OCI-LY1 (cell line): Measurements from ENCODE around the gene MNT.

Experiments
- H2AFZ ChIP-seq: fragments of 200-600 bp; sonication (generic), shearing (Covaris generic); 2 replicates; pipeline ENCODE4 v1.6.0; 2014; ENCODE audit warnings: antibody characterized with exemption, mild to moderate bottlenecking, low read length
- H3F3A ChIP-seq: fragments of 200-600 bp; sonication (generic), shearing (Covaris generic); 2 replicates; pipeline ENCODE4 v1.6.0; 2014; ENCODE audit warnings: mild to moderate bottlenecking, antibody characterized with exemption, low read length, moderate library complexity; ENCODE audit not compliant: insufficient read depth
- H3K27ac ChIP-seq: fragments of 200-600 bp; sonication (generic); 2 replicates; pipeline ENCODE4 v1.5.1; 2014; ENCODE audit warnings: low read length, mixed run types, mild to moderate bottlenecking, low read depth; ENCODE audit not compliant: poor library complexity, severe bottlenecking
- H3K27me3 ChIP-seq: fragments of 200-600 bp; sonication (generic); 2 replicates; pipeline ENCODE4 v1.6.0; 2014; ENCODE audit warnings: antibody characterized with exemption, mild to moderate bottlenecking, low read length, moderate library complexity; ENCODE audit not compliant: insufficient read depth
- H3K36me3 ChIP-seq: fragments of 200-600 bp; sonication (generic); 2 replicates; pipeline ENCODE4 v1.6.1; 2014; ENCODE audit warnings: mild to moderate bottlenecking, antibody characterized with exemption, low read length, moderate library complexity, mixed read lengths; ENCODE audit not compliant: insufficient read depth
- H3K4me1 ChIP-seq: fragments of 200-600 bp; sonication (generic); 2 replicates; pipeline ENCODE4 v1.5.1; 2014; ENCODE audit warnings: mild to moderate bottlenecking, low read length, moderate library complexity; ENCODE audit not compliant: insufficient read depth, severe bottlenecking
- H3K4me2 ChIP-seq: fragments of 200-600 bp; sonication (generic), shearing (Covaris generic); 2 replicates; pipeline ENCODE4 v1.6.1; 2014; ENCODE audit warnings: low read length
- H3K4me3 ChIP-seq: fragments of 200-600 bp; sonication (generic); 2 replicates; pipeline ENCODE4 v1.5.1; 2014; ENCODE audit warnings: low read length, low read depth, mild to moderate bottlenecking, mixed read lengths; ENCODE audit not compliant: poor library complexity, severe bottlenecking
- H3K79me2 ChIP-seq: fragments of 200-600 bp; shearing (Covaris generic); 2 replicates; pipeline ENCODE4 v1.6.1; 2016; ENCODE audit warnings: mixed run types, low read length, mixed read lengths; ENCODE audit not compliant: insufficient read depth
- H3K9ac ChIP-seq: fragments of 200-600 bp; sonication (generic), shearing (Covaris generic); 2 replicates; pipeline ENCODE4 v1.6.1; 2014; ENCODE audit warnings: mild to moderate bottlenecking, low read length, mixed read lengths
- H3K9me2 ChIP-seq: fragments of 200-600 bp; sonication (generic), shearing (Covaris generic); 2 replicates; pipeline ENCODE4 v1.6.1; 2014; ENCODE audit warnings: low read depth, mild to moderate bottlenecking, low read length, mixed read lengths
- H3K9me3 ChIP-seq: fragments of 200-600 bp; shearing (Covaris generic); 2 replicates; pipeline ENCODE4 v1.6.1; 2014; ENCODE audit warnings: low read length, mixed read lengths
- H4K20me1 ChIP-seq: fragments of 200-600 bp; sonication (generic), shearing (Covaris generic); 2 replicates; pipeline ENCODE4 v1.6.0; 2016; ENCODE audit warnings: mild to moderate bottlenecking, low read length; ENCODE audit not compliant: insufficient read depth
- EZH2 ChIP-seq: fragments of 200-600 bp; sonication (generic), shearing (Covaris generic); IDR thresholded peaks from 2 replicates; pipeline ENCODE4 v1.8.0; 2017; ENCODE audit warnings: borderline replicate concordance, mixed run types, mild to moderate bottlenecking, antibody characterized with exemption, low read length, moderate library complexity, mixed read lengths
- TF ChIP-seq, protein P1 (sequence below): fragments of 200-600 bp; sonication (generic), shearing (Covaris generic); IDR thresholded peaks from 2 replicates; pipeline ENCODE4 v1.5.1; 2017; ENCODE audit warnings: mild to moderate bottlenecking, antibody characterized with exemption, low read length, moderate library complexity, mixed read lengths

The MNT gene

DNA sequence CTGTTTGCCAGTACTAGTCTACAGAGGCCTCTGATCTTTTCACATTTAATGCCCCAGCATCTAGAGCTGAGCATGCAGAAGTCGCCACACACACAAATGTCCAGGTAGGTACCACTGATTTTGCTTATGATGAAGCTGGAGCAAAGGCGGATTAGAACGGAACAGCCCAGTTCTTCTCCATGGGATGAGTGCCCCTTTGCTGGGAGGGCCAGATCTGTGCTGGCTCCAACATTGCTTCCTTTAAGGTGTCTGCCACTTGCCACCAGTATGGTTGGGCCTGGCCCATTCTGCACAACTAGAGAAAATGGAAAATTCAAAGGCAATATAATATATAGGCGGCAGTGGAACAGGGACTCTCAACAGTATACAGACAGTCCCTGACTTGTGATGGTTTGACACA lies 2.2 kb upstream of the MNT start:
- no peaks in the 10 kb centered on the region for H3K36me3 ChIP-seq
- H3K27me3 ChIP-seq: no peaks in the 10 kb centered on the region
- H3K79me2 ChIP-seq: no peaks in the 10 kb centered on the region
- no peaks in the 10 kb centered on the region for H3K9me3 ChIP-seq
- no peaks in the 10 kb centered on the region for H4K20me1 ChIP-seq
- no peak for TF ChIP-seq EZH2
- TF ChIP-seq, protein P1, sequence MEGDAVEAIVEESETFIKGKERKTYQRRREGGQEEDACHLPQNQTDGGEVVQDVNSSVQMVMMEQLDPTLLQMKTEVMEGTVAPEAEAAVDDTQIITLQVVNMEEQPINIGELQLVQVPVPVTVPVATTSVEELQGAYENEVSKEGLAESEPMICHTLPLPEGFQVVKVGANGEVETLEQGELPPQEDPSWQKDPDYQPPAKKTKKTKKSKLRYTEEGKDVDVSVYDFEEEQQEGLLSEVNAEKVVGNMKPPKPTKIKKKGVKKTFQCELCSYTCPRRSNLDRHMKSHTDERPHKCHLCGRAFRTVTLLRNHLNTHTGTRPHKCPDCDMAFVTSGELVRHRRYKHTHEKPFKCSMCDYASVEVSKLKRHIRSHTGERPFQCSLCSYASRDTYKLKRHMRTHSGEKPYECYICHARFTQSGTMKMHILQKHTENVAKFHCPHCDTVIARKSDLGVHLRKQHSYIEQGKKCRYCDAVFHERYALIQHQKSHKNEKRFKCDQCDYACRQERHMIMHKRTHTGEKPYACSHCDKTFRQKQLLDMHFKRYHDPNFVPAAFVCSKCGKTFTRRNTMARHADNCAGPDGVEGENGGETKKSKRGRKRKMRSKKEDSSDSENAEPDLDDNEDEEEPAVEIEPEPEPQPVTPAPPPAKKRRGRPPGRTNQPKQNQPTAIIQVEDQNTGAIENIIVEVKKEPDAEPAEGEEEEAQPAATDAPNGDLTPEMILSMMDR: no peak
- H3K4me2 ChIP-seq: peak overlapping the region; percentile 96; the same call in 1 of the 2 replicates
- H3K27ac ChIP-seq: peak overlapping the region; percentile 73
- peaks cover 21% of the 10 kb centered on the region for H3K4me1 ChIP-seq
- no peaks in the 10 kb centered on the region for H3K9me2 ChIP-seq
- H2AFZ ChIP-seq: no peak overlapping the region
- H3F3A ChIP-seq: no peaks in the 10 kb centered on the region; the same call in 1 of the 2 replicates
- peak overlapping the region; percentile 87; the same call in 1 of the 2 replicates for H3K9ac ChIP-seq
- H3K4me3 ChIP-seq: no peak overlapping the region

DNA sequence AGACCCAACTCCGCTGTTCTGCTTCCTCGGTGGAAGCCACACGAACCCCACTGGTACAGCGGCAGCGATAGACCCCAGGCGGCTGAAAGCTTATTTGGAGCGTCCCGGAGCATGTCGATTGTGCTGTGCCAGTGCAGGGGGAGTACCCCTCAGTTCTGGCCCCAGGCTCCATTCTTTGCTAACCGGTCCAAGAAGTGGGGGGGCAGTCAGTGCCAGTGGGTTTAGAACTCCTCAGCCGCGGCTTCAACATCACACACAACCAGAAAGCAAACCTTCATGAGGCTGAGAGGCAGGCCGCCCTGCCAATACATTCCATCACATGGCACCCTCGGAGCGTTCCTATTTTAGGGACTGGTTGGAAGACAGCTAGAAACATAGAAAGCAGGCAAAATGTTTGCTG lies 1.7 kb upstream of the MNT start:
- no peaks in the 10 kb centered on the region for H3K79me2 ChIP-seq
- peak overlapping the region; percentile 84 for H3K4me3 ChIP-seq
- H3K9me2 ChIP-seq: no peaks in the 10 kb centered on the region
- no peaks in the 10 kb centered on the region for H4K20me1 ChIP-seq
- H3K4me2 ChIP-seq: peak overlapping the region; percentile 96
- peak overlapping the region; percentile 73 for H3K27ac ChIP-seq
- no peaks in the 10 kb centered on the region for H3K36me3 ChIP-seq
- no peaks in the 10 kb centered on the region for H3K27me3 ChIP-seq
- H3F3A ChIP-seq: no peaks in the 10 kb centered on the region; the same call in 1 of the 2 replicates
- H3K9me3 ChIP-seq: no peaks in the 10 kb centered on the region
- peaks cover 21% of the 10 kb centered on the region for H3K4me1 ChIP-seq
- H3K9ac ChIP-seq: peak overlapping the region; percentile 87
- TF ChIP-seq EZH2: no peak
- TF ChIP-seq, protein P1: no peak
- H2AFZ ChIP-seq: no peak overlapping the region; the same call in 1 of the 2 replicates

DNA sequence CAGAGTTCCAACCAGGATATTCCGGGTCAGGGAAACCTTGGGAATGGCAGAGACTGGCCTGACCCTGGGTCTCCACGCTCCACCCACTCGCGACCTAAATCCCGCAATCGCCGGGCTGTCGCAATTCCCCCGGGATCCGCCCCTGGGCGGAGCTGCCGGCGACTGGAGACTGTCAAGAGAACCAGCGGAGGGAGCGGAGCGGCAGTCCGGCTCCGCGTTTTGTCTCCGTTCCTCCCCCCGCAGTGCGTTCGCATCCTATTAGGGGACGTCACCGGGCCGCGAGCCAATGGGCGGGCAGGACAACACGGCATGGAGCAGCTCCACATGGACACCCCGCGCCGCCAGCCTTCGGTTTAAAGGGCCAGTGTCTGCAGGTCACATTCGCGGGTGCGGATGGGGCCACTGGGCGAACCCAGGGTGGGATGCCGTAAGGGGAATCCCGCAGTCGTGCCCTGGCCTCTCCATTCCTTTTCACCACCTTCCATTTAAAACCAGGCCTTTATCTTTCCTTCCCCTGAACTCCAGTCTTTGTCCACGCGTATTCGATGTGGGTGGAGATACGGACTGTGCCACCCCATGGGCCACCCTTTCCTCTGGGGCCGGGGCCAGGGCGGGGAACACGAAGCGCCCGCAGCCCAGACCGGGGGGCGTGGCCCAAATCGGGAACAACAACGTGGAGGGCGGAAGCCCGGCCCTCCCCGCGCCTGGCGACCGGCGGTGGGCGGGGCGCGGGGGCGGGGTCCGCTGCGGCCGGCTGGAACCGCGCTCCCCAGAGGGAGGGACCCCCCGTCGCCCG lies 764 bp upstream of the MNT start:
- no peaks in the 10 kb centered on the region for H4K20me1 ChIP-seq
- H3K4me1 ChIP-seq: peaks cover 29% of the 10 kb centered on the region
- H3K9ac ChIP-seq: peak overlapping the region; percentile 69
- peak overlapping the region; percentile 92 for H3K4me2 ChIP-seq
- no peaks in the 10 kb centered on the region for H3K36me3 ChIP-seq
- no peak for TF ChIP-seq EZH2
- TF ChIP-seq, protein P1: no peak
- no peaks in the 10 kb centered on the region for H3K9me3 ChIP-seq
- peak overlapping the region; percentile 84 for H3K4me3 ChIP-seq
- no peaks in the 10 kb centered on the region for H3K9me2 ChIP-seq
- H3K79me2 ChIP-seq: no peaks in the 10 kb centered on the region
- H3K27ac ChIP-seq: peak overlapping the region; percentile 88
- no peak overlapping the region for H2AFZ ChIP-seq
- no peaks in the 10 kb centered on the region; the same call in 1 of the 2 replicates for H3F3A ChIP-seq
- no peaks in the 10 kb centered on the region for H3K27me3 ChIP-seq
